CD4-positive, alpha-beta T cell treated with Interleukin-10 for 1 hour (primary cell): ENCODE data around the gene SH2D5.
A peak's percentile ranks its signal among the peaks of the same experiment; 100 is the strongest.

Experiments used
- DNase-seq: peaks from one replicate; pipeline ENCODE4 v3.0.0-alpha.2; 2020

SH2D5 gene

GRCh38 chr1:20711285-20712214 lies 21.0 kb downstream of the SH2D5 start:
- no peak for DNase-seq

- no peak for DNase-seq
Observed at GRCh38 chr1:20710469-20711284, 21.8 kb downstream of the SH2D5 start.

- DNase-seq: no peak
Observed at GRCh38 chr1:20709868-20710267, 22.6 kb downstream of the SH2D5 start.

- no peak for DNase-seq
Observed at GRCh38 chr1:20708891-20709290, 23.6 kb downstream of the SH2D5 start.

GRCh38 chr1:20708057-20708456 lies 24.4 kb downstream of the SH2D5 start:
- no peak for DNase-seq

- DNase-seq: no peak
Observed at GRCh38 chr1:20706841-20707240, 25.7 kb downstream of the SH2D5 start.

GRCh38 chr1:20705203-20705755 lies 27.2 kb downstream of the SH2D5 start:
- no peak for DNase-seq

GRCh38 chr1:20704390-20705202 lies 27.9 kb downstream of the SH2D5 start:
- no peak for DNase-seq

GRCh38 chr1:20703124-20703756 lies 29.3 kb downstream of the SH2D5 start:
- no peak for DNase-seq

GRCh38 chr1:20702416-20702815 lies 30.1 kb downstream of the SH2D5 start:
- DNase-seq: no peak

GRCh38 chr1:20701847-20702246 lies 30.7 kb downstream of the SH2D5 start:
- DNase-seq: no peak

GRCh38 chr1:20701446-20701845 lies 31.1 kb downstream of the SH2D5 start:
- DNase-seq: no peak

- DNase-seq: no peak
Observed at GRCh38 chr1:20700636-20701215, 31.8 kb downstream of the SH2D5 start.

- DNase-seq: no peak
Observed at GRCh38 chr1:20699558-20699957, 32.9 kb downstream of the SH2D5 start.

GRCh38 chr1:20698195-20698910 lies 34.1 kb downstream of the SH2D5 start:
- DNase-seq: no peak

- no peak for DNase-seq
Observed at GRCh38 chr1:20697563-20697962, 34.9 kb downstream of the SH2D5 start.

GRCh38 chr1:20696397-20697333 lies 35.8 kb downstream of the SH2D5 start:
- peak; percentile 71 for DNase-seq

- DNase-seq: no peak
Observed at GRCh38 chr1:20695515-20695914, 37.0 kb downstream of the SH2D5 start.

GRCh38 chr1:20693623-20694022 lies 38.9 kb downstream of the SH2D5 start:
- no peak for DNase-seq

GRCh38 chr1:20691872-20692271 lies 40.6 kb downstream of the SH2D5 start:
- DNase-seq: no peak
